ENCODE data around the gene PHEX.
A peak's percentile ranks its signal among the peaks of the same experiment; 100 is the strongest.

Gene PHEX

DNA sequence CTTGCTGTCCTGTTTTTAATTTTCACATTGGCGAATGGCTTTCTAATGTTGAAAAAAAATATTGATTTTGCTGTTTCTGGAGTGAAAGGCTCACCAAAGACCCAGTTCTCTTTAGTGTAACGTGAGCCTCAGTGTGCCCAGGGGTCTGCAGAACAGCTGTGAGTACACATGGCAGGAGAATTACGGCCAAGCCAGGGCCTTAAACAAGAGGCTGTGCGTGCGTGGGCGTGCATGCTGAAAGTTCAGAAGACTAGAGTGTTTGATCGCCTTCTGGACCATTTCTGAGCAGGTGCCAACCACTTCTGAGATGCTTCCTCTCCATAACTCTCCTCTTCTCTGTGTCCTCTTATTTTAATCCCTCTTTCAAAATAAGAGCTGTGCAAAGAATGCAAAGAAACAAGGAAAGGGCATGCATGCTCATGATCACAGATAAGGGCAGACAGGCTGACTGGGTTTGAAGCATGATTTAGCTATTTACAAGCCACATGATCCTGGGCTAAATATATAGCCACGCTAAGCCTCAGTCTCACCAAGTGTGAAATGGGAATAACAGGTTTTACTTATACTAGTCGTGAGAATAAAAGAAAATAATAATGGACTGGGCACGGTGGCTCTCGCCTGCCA is 9.9 kb downstream of the PHEX start:
- no peak for DNase-seq

DNA sequence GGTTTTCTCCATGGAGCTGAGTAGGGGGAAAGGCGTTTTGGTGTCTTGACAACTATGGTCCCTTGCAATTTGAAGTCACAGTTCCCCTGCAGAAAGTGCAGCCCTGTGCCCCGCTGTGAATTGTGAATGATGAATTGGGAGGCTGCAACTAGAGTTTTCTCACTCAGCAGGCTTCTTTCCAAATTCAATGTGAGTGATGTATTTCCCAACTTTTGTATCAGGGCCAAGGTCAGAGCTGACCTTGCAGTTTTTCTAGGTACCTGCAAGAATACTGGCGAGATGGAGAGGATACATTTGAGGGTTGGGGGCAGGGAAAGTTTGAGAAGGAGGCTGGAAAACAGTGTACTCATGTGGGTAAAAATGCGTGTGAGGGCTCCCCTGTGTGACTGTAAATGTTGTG is 11.7 kb downstream of the PHEX start:
- DNase-seq, result no peak

DNA sequence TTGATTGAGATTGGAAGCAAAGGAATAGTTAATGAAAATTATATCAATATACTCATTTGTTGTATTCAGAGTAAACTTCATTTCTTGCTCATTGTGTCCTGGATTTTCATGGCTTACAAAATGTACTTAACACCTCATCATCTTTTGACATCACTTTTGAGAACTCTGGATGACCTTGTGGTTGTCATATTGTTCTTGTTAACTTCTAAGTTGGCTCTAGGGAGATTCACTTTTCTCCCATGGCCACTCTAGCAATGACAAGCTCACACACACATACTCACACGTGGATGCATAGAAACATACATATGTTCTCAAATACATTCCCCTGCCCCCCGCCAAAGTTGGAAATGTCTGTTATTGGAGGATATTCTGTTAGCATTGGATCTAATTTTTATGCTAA is 15.3 kb downstream of the PHEX start:
- DNase-seq, result no peak

DNA sequence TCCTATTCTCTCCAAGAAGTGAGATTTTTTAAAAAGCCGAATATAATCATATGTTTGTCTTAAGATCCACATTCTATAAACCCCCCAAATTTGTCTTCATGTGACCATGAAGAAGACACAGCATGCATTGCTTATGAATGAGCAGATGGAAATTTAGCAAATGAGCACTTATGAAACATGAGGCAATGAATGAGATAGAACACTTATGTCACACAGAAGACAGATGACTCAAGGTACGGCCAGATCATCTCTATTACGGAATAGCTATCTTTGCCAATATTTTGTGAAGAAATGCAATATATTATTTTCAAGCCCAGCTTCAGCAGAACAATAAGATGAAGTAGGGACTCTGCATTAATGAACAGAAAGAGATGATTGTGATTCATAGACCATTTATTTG is 21.4 kb downstream of the PHEX start:
- DNase-seq, result no peak

DNA sequence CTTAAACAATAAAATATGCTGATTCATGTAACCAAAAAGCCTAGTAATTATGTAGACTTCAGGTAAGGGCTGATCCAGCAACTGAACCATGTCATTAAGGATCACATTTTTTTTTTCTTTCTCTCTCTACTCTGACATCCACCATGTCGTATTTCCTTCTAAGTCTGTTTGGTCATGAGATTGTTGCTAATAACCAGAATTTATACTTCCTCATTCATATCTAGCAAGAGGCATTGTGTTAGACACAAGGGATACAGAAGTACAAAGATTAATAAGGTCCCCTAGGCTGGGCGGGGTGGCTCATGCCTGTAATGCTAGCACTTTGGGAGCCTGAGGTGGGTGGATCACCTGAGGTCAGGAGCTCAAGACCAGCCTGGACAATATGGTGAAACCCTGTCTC is 24.1 kb downstream of the PHEX start:
- DNase-seq, result no peak

DNA sequence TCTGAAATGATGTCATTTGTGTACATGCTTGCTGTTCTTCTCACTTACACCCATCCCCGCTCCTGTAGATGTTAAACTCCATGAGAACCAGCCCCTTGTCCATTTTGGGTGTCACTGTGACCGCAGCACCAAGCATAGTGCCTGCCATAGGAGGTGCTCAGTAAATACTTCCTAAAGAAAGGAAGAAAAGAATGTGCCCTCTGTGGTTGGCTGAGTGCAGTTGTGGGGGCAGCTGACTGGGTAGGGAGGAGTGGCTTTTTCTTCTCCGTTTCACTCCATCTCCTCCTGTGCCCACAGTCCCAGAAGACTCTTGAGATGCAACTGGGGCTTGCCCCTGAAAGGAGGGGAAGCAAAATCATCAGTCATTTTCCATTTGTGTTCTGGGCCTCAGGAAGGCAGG is 25.5 kb downstream of the PHEX start:
- DNase-seq, result no peak

DNA sequence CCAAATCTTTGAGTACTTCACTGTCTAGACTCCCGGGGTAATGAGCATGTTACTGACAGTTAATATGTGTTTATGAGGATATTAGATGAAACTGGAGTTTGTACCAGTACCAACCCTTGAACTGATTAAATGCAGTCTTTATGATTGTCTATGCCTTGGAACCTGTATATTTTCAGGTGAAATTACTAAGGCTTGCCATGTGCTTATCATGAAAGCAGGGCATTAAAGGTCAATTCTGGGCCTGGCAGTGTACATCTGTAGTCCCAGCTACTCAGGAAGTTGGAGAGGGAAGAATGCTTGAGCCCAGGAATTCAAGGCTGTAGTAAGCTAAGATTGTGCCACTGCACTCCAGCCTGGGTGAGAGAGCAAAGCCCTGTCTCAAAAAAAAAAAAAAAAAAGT is 27.6 kb downstream of the PHEX start:
- DNase-seq, result no peak

DNA sequence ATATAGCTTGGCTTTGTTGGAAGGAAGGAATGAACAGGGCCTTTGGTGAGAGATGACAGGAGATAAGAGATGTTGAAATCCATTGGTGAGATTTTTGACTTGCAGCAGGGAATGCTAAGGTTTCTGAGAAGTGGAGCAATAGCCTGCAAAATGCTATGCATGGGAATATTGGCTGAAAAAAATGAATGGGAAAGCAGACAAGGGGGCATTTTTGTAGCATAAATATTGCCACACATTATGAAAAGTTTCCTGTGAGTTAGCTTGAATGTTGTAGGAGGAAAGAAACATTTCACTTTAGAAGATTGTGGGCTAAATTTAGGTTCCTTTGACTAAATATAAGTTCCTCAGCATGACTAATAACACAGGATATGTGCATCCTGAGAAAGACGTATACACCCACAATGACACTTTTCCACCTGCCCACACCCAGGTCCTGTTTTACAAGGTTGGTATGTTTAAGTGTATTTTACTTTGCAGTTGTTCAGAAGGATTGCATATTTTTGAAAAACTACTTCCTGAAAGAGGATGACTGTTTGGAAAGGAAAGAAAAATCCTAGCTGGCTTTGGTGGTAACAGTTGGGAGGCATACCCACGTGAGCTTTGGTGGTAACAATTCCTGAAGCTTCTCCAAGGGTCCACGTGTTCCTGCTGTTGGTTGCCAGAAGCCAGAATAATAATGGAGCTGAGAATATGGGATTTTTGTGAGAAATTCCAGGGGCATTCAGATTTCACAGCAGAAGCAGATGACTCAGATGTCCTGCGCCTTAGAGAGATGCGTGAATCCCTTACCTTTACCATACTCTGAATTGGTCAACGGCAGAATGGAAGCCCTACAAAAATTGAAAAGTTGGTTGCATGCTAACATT is 28.5 kb downstream of the PHEX start:
- peak; percentile 0 for DNase-seq

DNA sequence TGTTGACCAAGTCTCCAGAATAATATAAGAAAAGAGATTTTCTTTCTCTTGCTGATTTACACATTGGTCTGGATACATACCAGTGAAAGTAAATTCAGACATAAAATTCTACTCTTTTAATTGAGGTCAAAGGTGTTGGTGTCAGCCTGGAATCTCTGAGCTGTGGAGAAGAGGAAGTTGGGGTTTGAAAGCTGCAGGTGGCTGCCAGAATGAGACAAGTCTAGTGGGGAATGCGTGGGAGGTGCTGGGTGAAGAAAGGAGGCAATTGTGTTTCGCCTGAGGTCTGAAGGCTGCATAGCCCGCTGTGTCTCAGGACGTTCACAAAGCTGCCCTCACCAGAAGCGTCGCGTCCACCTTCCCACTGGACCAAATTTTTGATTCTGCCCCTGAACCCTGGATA is 31.2 kb downstream of the PHEX start:
- no peak for DNase-seq

DNA sequence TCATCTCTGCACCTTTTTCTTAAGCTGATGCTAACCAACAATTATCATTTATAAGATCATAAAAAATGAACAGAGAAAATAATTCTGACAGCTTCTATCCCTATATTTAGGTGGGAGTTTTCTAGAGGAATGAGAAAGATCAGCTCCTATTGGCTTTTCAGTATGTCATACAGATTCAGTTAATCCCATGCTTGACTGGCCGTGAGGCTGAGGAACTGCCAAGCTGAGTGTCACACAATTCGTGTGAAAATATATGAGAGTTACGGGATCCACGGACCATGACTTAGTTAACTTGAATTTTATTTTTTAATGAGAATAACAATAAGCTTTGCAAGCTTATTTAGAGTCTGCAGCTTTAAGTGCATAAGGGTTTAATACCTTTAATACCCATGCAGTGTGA is 37.5 kb downstream of the PHEX start:
- DNase-seq, result no peak

DNA sequence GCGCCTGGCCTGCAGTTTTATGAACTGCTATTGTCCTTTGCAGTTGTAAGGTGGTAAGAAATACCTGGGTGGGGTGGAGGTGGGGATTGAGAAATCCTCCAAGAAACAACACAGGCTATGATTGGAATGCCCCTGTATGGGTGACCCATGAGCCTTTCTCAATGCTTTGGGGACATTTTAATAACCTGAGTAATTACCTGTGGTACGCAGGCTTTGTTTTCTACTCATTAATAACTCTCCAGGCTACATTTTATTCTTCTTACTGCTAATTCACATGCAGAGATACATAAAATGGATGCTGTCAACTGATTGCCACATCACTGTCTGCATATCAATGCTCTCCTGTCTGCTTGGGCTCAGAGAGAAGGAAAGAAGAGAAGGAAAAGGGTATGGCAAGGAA is 41.8 kb downstream of the PHEX start:
- DNase-seq, result no peak

DNA sequence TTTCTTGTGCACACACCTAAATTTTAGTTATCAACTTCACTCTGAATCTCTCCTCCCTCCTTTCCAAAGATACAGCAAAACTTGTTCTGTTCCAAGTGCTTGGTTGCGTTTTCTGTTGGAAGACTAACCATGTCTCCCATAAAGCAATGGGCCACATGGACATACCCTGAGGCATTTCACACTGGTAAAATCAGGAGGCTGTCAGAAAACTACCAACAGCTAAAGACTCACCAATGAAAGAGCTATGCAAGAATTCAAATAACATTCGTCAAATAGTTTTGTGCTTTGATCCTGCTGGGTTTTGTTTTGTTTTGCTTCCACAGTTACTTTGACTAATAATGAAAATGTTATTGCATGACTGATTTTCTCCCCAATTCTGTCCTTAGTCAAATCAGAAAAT is 46.0 kb downstream of the PHEX start:
- DNase-seq, result peak; percentile 36

DNA sequence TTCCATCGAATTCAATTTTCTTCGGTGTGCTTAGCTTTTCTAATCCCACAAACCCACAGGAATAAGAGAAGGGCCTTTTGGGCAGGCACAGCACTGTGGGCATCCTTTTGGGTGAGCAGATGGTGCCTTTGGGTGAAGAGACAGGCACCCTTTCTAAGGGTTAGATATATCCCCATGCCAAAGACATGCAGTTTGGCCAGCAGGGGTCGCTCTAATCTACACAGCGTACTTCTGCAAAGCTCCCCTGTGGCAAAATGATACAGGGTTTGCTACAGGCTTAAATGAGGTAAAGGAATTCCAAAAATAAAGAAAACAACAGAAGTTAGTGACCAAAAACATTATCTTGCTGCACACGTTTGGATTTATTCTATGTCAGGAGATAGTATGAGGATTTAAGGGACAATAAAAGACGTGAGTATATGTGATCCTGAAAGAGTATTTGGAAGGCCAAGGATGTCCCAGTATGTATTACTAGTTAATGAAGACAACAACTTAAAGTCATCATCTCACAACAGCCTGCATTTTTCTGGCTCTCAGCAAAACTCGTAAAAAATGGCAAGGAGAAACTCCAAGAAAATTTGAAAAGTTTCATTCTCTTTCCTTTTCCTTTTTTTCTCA is 49.5 kb downstream of the PHEX start:
- peak; percentile 50 for DNase-seq

DNA sequence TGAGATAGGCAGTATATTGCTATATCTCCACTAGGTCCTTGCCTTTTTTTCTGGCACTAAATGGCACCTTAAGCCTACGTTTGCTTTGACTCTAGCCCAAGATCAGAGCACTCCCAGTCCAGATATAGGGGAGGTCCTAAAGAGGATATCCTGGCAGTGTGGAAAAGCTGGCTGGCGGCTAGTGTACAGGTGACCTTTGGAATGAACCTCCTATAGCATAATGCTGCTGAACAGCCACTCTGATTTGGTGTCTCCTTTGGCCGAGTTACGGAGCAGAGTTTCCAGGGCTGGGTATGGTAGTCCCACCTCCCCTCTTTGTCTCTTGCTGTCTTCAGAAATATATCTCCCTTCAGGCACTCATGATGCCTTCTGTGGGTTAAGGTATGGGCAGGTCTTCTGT is 53.9 kb downstream of the PHEX start:
- DNase-seq, result no peak

DNA sequence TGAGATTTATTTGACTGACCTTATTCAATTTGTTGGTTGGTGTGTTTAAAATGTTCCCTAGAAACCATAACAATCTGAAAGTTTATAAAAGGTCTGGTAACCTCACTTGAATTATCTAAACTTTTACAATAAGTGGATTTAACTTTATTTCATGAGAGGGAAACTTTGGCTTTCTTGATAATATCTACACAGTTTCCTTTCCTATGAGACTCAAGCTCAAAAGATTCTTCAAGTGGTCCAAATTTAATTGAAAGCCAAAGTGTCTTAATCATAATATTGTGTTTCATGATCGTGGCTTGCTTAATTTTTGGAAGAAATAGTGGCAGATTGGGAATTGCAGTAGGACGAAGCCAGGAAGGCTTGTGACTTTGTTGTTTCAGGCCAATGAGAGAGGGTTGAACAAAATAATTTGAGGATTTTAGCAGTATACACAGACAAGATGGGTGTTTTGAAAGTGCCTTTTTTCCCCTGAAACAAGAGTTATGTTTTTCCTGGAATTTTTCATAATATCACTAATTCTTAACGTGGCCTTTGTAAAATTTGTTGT is 55.0 kb downstream of the PHEX start:
- no peak for DNase-seq

DNA sequence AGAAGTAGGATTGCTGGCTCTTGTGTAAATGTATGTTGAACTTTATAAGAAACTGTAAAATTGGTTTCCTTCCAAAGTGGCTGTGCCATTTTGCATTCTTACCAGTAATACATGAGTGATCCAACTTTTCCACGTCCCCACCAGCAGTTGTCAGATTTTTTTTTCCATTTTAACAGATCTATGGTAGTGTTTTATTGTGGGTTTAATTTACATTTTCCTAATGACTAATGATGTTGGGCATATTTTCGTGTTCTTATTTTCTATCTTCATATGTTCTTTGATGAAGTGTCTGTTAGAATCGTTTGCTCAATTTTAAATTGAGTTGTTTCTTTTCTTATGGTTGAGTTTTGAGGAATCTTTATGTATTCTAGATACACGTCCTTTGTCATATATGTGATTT is 56.2 kb downstream of the PHEX start:
- no peak for DNase-seq

DNA sequence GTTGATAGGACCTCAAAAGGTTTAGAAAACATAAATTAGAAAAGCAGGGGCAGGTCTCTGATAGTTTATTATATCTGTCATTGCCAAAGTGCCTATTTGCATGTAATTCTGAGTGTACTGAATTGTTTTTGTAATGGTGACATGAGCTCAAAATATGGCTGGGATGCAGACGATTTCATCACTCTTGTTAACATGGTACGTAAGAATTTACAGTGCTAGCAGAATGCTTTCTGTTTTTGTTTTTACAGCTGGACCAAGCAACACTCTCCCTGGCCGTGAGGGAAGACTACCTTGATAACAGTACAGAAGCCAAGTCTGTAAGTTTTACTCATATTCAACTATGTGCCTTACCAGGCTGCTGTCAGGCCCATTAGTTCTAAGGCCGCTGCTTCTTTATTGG is 58.1 kb downstream of the PHEX start:
- peak; percentile 45 for DNase-seq

DNA sequence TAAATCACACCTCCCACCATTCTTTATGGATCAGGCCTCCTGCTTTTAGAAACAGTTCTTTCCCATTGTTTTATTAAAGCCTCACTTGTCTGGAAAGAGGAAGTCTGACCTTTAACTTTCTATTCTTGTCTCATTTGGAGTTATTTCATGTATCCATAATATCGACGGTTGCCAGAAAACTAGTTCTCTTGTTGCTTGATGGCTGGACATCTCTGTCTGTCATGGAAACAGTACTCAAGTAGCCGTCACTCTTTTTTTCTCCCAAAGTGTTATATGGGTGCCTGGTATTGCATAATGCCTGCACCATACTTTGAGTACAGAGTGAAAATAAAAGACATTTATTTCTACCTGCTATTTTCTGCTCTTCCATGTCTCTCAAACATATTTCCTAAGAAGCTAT is 61.4 kb downstream of the PHEX start:
- DNase-seq, result no peak

DNA sequence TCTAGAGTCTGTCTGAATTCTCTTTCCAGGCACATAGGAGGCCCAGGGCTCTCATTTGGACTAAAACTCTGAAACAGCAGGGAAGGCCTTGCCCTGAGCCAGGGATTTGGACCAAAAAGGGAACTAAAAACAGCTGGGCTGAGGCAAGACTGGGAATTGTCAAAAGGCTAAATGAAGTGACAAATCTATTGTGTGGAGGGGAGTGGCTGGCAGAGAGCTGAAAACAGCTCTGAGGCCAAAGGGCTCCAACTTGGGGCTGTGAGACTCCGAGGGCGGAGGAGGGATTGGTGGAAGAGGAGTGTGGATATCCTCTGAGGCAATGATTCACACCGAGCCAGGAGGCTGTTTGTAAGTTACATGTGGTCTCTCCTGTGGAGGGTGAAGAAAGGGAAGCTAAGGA is 63.2 kb downstream of the PHEX start:
- no peak for DNase-seq

DNA sequence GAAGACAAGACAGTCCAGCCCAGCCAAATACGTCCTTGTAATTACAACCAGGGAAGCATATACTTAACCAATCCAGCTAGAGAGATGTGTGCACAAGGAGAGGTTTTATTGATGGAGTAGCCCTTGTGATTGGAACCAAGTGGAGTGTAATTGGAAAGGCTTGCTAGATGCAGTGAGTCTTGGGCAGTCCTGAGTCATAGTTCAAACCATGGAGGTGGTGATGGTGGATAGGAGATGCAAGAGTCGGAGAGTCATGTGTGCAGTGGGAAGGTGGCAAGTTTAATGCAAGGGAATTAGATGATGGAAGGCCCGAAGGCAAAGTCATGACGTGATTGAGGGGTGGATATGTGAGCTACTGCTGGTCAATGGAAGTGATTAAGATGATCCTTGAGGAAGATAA is 63.7 kb downstream of the PHEX start:
- DNase-seq, result no peak

DNA sequence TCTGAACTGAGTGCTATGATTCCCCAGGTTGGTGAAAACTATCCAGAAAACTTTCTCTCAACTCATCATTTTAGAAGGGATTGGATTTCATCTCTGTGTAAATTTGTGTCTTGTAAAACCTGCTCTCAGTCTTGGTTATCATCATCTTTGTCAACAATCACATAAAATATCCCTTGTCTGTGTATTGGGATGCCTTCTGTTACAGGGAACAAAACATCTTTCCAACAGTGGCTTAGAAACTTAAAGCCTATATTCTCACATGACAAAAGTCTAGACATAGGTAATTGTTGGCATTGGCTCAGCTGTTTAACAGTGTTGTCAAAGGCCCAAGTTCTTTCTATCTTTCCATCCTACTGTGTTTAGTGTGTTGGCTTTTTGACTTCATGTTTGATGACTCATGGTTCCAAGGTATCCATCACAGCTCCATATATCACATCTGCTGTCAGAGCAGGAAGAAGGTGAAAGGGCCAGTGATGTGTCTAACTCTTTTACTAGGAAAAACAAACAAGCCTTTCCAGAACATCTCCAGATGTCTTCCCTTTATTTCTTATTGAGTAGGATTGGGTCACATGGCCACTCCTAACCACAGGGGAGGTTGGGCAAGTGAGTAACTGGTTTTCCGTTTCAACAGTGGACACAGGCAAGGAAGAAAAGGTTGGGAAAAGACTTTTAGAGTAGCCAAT is 65.0 kb downstream of the PHEX start:
- peak; percentile 49 for DNase-seq

DNA sequence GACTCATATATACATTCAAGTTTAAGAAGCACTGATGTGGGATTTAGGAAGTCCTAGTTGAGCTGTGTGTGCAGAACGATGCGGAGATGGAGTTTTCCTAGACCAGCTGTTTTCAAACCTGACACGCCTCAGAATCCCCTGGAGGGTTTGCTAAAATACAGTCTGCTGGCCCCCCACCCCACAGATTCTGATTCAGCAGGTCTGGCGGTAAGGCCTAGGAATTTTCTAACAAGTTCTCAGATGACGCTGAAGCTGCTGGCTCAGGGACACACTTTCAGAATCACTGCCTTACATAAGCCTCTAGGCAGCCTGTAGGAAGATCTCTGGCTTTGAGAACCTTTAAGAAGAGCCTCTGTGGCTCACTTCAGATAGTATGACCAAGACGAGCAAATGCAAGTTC is 73.1 kb downstream of the PHEX start:
- DNase-seq, result no peak

DNA sequence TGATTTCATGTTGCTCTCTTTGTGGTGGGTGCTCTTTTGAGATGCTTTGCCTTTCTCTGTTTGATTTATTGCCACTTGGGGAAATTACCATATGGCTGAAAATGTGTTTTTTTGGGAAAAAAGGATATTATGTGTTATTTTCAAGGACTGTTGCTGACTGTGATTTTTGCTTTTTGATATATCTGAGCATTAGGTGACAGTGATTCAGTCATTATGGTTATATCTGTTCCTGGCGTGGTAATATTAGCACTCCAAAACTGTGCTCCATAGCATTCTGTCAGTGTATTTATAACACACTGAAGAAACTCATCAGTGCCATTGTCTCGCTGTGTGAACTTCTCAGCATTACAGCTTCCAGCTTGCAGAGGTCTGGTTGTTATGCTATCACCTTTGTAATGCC is 73.8 kb downstream of the PHEX start:
- no peak for DNase-seq

DNA sequence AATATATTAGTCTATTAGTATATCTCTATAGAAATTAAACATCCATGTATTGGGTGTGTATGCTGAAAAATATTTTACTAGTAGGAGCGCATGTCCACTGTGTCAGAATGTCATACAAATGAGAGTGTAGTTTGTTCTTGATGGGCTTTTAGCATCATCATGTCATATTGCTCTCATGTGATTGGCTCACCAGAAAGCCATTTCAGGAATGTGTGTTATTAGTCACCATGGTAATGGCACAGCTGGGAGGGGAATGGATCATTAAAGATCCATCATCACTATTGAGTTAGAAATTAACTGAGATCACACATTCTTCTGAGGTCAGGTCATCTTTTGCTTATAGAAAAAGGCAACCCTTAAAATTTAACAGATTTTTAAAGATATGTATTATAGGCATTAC is 77.3 kb downstream of the PHEX start:
- DNase-seq, result peak; percentile 77
